Measurements from ENCODE around the gene ASF1B.
"Not testable (repeated sequence)": the region's sequence is repeated elsewhere in the genome, so short reads cannot be mapped to it uniquely, and the experiment has no call there.

ASF1B gene

GRCh38 chr19:14159059-14159458 is 22.7 kb upstream of the ASF1B start:
- DNase-seq = no peak

GRCh38 chr19:14158276-14159023 is 22.1 kb upstream of the ASF1B start:
- no peak for DNase-seq

- DNase-seq = no peak
Measured at GRCh38 chr19:14156971-14157717, 20.8 kb upstream of the ASF1B start.

- no peak for DNase-seq
Measured at GRCh38 chr19:14156122-14156521, 19.7 kb upstream of the ASF1B start.

- DNase-seq = no peak
Measured at GRCh38 chr19:14155371-14155770, 19.0 kb upstream of the ASF1B start.

- no peak for DNase-seq
Measured at GRCh38 chr19:14152713-14153112, 16.3 kb upstream of the ASF1B start.

- no peak for DNase-seq
Measured at GRCh38 chr19:14150770-14151661, 14.6 kb upstream of the ASF1B start.

- no peak for DNase-seq
Measured at GRCh38 chr19:14150041-14150769, 13.8 kb upstream of the ASF1B start.

- peak; percentile 32 for DNase-seq
Measured at GRCh38 chr19:14149509-14149994, 13.2 kb upstream of the ASF1B start.

GRCh38 chr19:14148751-14149410 is 12.5 kb upstream of the ASF1B start:
- no peak for DNase-seq

GRCh38 chr19:14147797-14148605 is 11.6 kb upstream of the ASF1B start:
- DNase-seq = peak; percentile 60

- DNase-seq = peak; percentile 81
Measured at GRCh38 chr19:14146789-14147216, 10.4 kb upstream of the ASF1B start.

- DNase-seq = not testable (repeated sequence)
Measured at GRCh38 chr19:14146169-14146568, 9.8 kb upstream of the ASF1B start.

GRCh38 chr19:14145381-14145780 is 9.0 kb upstream of the ASF1B start:
- no peak for DNase-seq

- no peak for DNase-seq
Measured at GRCh38 chr19:14142262-14143190, 6.1 kb upstream of the ASF1B start.

GRCh38 chr19:14141041-14141440 is 4.7 kb upstream of the ASF1B start:
- DNase-seq = no peak

GRCh38 chr19:14139944-14140343 is 3.6 kb upstream of the ASF1B start:
- DNase-seq = no peak

- no peak for DNase-seq
Measured at GRCh38 chr19:14138576-14139265, 2.3 kb upstream of the ASF1B start.

GRCh38 chr19:14135985-14136508 is 342 bp downstream of the ASF1B start:
- no peak for DNase-seq
